Brain pericyte (primary cell): Measurements from ENCODE around the gene FGD3.

Experiments used
- DNase-seq: peaks from one replicate; pipeline ENCODE4 v3.0.0-alpha.2; 2012; ENCODE audit warnings: low read depth, low spot score

FGD3 gene

GRCh38 chr9:93072383-93072795 lies 125.1 kb downstream of the FGD3 start:
- no peak for DNase-seq

GRCh38 chr9:93076101-93076791 lies 128.9 kb downstream of the FGD3 start:
- no peak for DNase-seq

GRCh38 chr9:93076792-93077128 lies 129.4 kb downstream of the FGD3 start:
- no peak for DNase-seq

- no peak for DNase-seq
These were observed 130.0 kb downstream of the FGD3 start for GRCh38 chr9:93077367-93077766.

GRCh38 chr9:93077811-93078210 lies 130.5 kb downstream of the FGD3 start:
- no peak for DNase-seq

GRCh38 chr9:93079371-93079770 lies 132.0 kb downstream of the FGD3 start:
- no peak for DNase-seq

- DNase-seq = no peak
These were observed 133.1 kb downstream of the FGD3 start for GRCh38 chr9:93080406-93080805.

- DNase-seq = no peak
These were observed 133.8 kb downstream of the FGD3 start for GRCh38 chr9:93081081-93081529.

GRCh38 chr9:93081931-93082330 lies 134.6 kb downstream of the FGD3 start:
- no peak for DNase-seq

GRCh38 chr9:93082841-93083411 lies 135.6 kb downstream of the FGD3 start:
- DNase-seq = no peak

GRCh38 chr9:93083592-93084470 lies 136.5 kb downstream of the FGD3 start:
- no peak for DNase-seq

GRCh38 chr9:93084471-93084881 lies 137.2 kb downstream of the FGD3 start:
- no peak for DNase-seq

GRCh38 chr9:93085676-93086075 lies 138.4 kb downstream of the FGD3 start:
- no peak for DNase-seq
